Measurements from ENCODE around the gene SLC8B1. TPM values are rescaled to one million over a fixed set of nuclear protein-coding genes. Genes with fewer than 3 reads are reported as not detected.

SLC8B1 gene
- total and polyA plus RNA-seq, 4 donors = 9.9 to 23.8 (median 14.2) TPM

- Histone ChIP-seq H3K9ac (ENCODE audit: low read depth in 1 of 2, low read length in 2 of 2) (no peak overlapping the region), H3K4me3 (ENCODE audit: low read depth in 1 of 3, low read length in 3 of 3) (no peak overlapping the region), H3K4me1 (ENCODE audit: control insufficient read depth in 4 of 4, insufficient read depth in 4 of 4, low read length in 3 of 4) (peaks cover 8 to 20% (median 14%) of the 10 kb centered on the region in 4 donors), H3K27me3 (ENCODE audit: control insufficient read depth in 4 of 4, insufficient read depth in 4 of 4, low read length in 3 of 4) (no peaks in the 10 kb centered on the region), H3K27ac (ENCODE audit: low read depth in 1 of 2, low read length in 2 of 2) (peak overlapping the region; percentile 14 to 43), H3K36me3 (ENCODE audit: control insufficient read depth in 4 of 4, insufficient read depth in 3 of 4, low read depth in 1 of 4, low read length in 3 of 4) (peaks cover 1 to 27% (median 15%) of the 10 kb centered on the region in 4 donors), H3K9me3 (ENCODE audit: control insufficient read depth in 4 of 4, low read length in 3 of 4) (no peaks in the 10 kb centered on the region)
- no peak for TF ChIP-seq SP1 (IDR thresholded peaks at IDR 0.05)
- no peak for TF ChIP-seq GABPA (IDR thresholded peaks at IDR 0.05 in 1 of 2, conservative IDR thresholded peaks at IDR 0.05 in 1 of 2)
- TF ChIP-seq CTCF (IDR thresholded peaks at IDR 0.05; ENCODE audit: low read depth, low read length, missing input control) = no peak
- no peak for TF ChIP-seq EGR1 (IDR thresholded peaks at IDR 0.05; ENCODE audit: low read depth in 2 of 2)
- TF ChIP-seq TAF1 (conservative IDR thresholded peaks at IDR 0.05) = no peak
- TF ChIP-seq JUND (IDR thresholded peaks at IDR 0.05) = no peak
- TF ChIP-seq NR2F2 (IDR thresholded peaks at IDR 0.05) = no peak
- TF ChIP-seq MAX (IDR thresholded peaks at IDR 0.05) = no peak
- TF ChIP-seq HNF4A (conservative IDR thresholded peaks at IDR 0.05) = no peak
- DNase-seq (ENCODE audit: low spot score) = no peak
- 87% methylated on average over 10 of the region's 10 CpGs for WGBS
Observed at GRCh38 chr12:113271466-113271852, 63.5 kb downstream of the SLC8B1 start.

- Histone ChIP-seq H3K27ac (ENCODE audit: low read depth in 1 of 2, low read length in 2 of 2) (no peak overlapping the region), H3K9ac (ENCODE audit: low read depth in 1 of 2, low read length in 2 of 2) (no peak overlapping the region), H3K4me3 (ENCODE audit: low read depth in 1 of 3, low read length in 3 of 3) (no peak overlapping the region), H3K4me1 (ENCODE audit: control insufficient read depth in 4 of 4, insufficient read depth in 4 of 4, low read length in 3 of 4) (peaks cover 8 to 20% (median 14%) of the 10 kb centered on the region in 4 donors), H3K36me3 (ENCODE audit: control insufficient read depth in 4 of 4, insufficient read depth in 3 of 4, low read depth in 1 of 4, low read length in 3 of 4) (peaks cover 1 to 35% (median 16%) of the 10 kb centered on the region in 4 donors), H3K27me3 (ENCODE audit: control insufficient read depth in 4 of 4, insufficient read depth in 4 of 4, low read length in 3 of 4) (no peaks in the 10 kb centered on the region), H3K9me3 (ENCODE audit: control insufficient read depth in 4 of 4, low read length in 3 of 4) (no peaks in the 10 kb centered on the region)
- WGBS = 94% methylated on average over 11 of the region's 11 CpGs
- TF ChIP-seq RAD21 (IDR thresholded peaks at IDR 0.05) (no peak), ATF3 (IDR thresholded peaks at IDR 0.05) (no peak), NR2F2 (IDR thresholded peaks at IDR 0.05) (no peak), SP1 (IDR thresholded peaks at IDR 0.05) (no peak), CTCF (IDR thresholded peaks at IDR 0.05; ENCODE audit: low read depth, low read length, missing input control) (no peak), YY1 (IDR thresholded peaks at IDR 0.05) (no peak), GABPA (IDR thresholded peaks at IDR 0.05 in 1 of 2, conservative IDR thresholded peaks at IDR 0.05 in 1 of 2) (no peak), MAX (IDR thresholded peaks at IDR 0.05) (no peak), TAF1 (conservative IDR thresholded peaks at IDR 0.05) (no peak), HNF4G (IDR thresholded peaks at IDR 0.05) (no peak), RXRA (IDR thresholded peaks at IDR 0.05) (no peak), JUND (IDR thresholded peaks at IDR 0.05) (no peak), FOXA1 (IDR thresholded peaks at IDR 0.05) (no peak), FOXA2 (IDR thresholded peaks at IDR 0.05) (no peak), EGR1 (IDR thresholded peaks at IDR 0.05; ENCODE audit: low read depth in 2 of 2) (no peak), REST (IDR thresholded peaks at IDR 0.05) (no peak), ZBTB33 (IDR thresholded peaks at IDR 0.05) (no peak), HNF4A (conservative IDR thresholded peaks at IDR 0.05) (no peak)
- DNase-seq (ENCODE audit: low spot score) = no peak
Observed at GRCh38 chr12:113270709-113271009, 64.2 kb downstream of the SLC8B1 start.
